HL-60 (cell line): ENCODE data around the gene RHOU.

ENCODE experiments used
- DNase-seq, 2 experiments: peaks; one replicate each; pipeline ENCODE4 v3.0.0-alpha.2; 2010 to 2020; ENCODE audit warnings: low read depth in 1 of 2, low spot score in 1 of 2
- H3K27ac ChIP-seq: fragments of 250-450 bp; sonication (Bioruptor Pico); replicated peaks from 2 replicates; pipeline ENCODE4 v1.5.1; 2020; ENCODE audit warnings: mild to moderate bottlenecking, moderate library complexity
- H3K27me3 ChIP-seq: fragments of 250-450 bp; sonication (Bioruptor Pico); 2 replicates; pipeline ENCODE4 v1.5.1; 2021; ENCODE audit warnings: mild to moderate bottlenecking, moderate library complexity; ENCODE audit not compliant: insufficient read depth, poor library complexity, severe bottlenecking
- H3K4me3 ChIP-seq: replicated peaks from 2 replicates; pipeline ENCODE4 v1.5.1; 2011; ENCODE audit warnings: mild to moderate bottlenecking, control low read depth, low read length; ENCODE audit not compliant: insufficient read depth
- CTCF ChIP-seq: IDR thresholded peaks from one replicate; pipeline ENCODE4 v1.5.1; 2011; ENCODE audit warnings: low read length, control low read depth, inconsistent platforms; ENCODE audit not compliant: insufficient read depth
- GABPA ChIP-seq: IDR thresholded peaks from 2 replicates; pipeline ENCODE4 v1.6.1; 2012; ENCODE audit warnings: low read depth
- POLR2AphosphoS5 ChIP-seq: IDR thresholded peaks from 2 replicates; pipeline ENCODE4 v1.6.1; 2012; ENCODE audit warnings: low read depth
- REST ChIP-seq: IDR thresholded peaks from 2 replicates; pipeline ENCODE4 v1.6.1; 2012; ENCODE audit warnings: low read depth; ENCODE audit not compliant: insufficient replicate concordance
- SPI1 ChIP-seq: IDR thresholded peaks from 2 replicates; pipeline ENCODE4 v1.6.1; 2012; ENCODE audit warnings: low read depth, mild to moderate bottlenecking, borderline replicate concordance

The RHOU gene

GRCh38 chr1:228742281-228742860 is 7.1 kb downstream of the RHOU start:
- no peak overlapping the region for H3K4me3 ChIP-seq
- H3K27me3 ChIP-seq, result no peaks in the 10 kb centered on the region
- TF ChIP-seq SPI1, result no peak
- no peak for TF ChIP-seq POLR2AphosphoS5
- no peak for TF ChIP-seq GABPA
- TF ChIP-seq REST, result no peak
- TF ChIP-seq CTCF, result no peak
- no peak for DNase-seq
- H3K27ac ChIP-seq, result no peak overlapping the region

- Histone ChIP-seq H3K27ac (no peak overlapping the region), H3K27me3 (no peaks in the 10 kb centered on the region), H3K4me3 (no peak overlapping the region)
- TF ChIP-seq REST (no peak), POLR2AphosphoS5 (no peak), CTCF (no peak), GABPA (no peak), SPI1 (no peak)
- no peak for DNase-seq
Observed at GRCh38 chr1:228743405-228743804, 8.1 kb downstream of the RHOU start.

DNA sequence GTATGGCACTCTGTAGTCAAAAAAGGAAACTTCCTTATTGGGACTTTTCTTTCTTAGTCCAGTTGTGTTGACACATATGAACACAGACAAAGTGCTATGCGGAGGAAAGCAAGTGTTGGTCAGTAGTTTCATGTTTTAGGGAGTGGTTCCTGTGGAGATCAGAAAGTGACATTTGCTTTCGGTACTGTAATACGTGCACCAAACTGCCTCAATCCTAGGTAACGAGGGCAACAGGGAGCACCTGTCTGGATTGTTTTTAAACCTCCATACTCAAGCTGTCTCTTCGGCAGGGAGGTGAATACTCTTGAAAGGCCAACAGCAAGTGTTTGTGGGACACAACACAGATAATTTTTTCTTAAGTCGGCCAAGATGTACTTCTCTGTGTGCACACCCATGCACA is 9.1 kb downstream of the RHOU start:
- no peak for DNase-seq
- Histone ChIP-seq H3K27ac (no peak overlapping the region), H3K27me3 (no peaks in the 10 kb centered on the region), H3K4me3 (no peak overlapping the region)
- TF ChIP-seq GABPA (no peak), REST (no peak), POLR2AphosphoS5 (no peak), SPI1 (no peak), CTCF (no peak)
